HCEC 1CT (cell line): ENCODE measurements around the gene PNCK.

Source experiments
- DNase-seq: peaks from one replicate; pipeline ENCODE4 v3.0.0-alpha.2; 2017

The PNCK gene

DNA sequence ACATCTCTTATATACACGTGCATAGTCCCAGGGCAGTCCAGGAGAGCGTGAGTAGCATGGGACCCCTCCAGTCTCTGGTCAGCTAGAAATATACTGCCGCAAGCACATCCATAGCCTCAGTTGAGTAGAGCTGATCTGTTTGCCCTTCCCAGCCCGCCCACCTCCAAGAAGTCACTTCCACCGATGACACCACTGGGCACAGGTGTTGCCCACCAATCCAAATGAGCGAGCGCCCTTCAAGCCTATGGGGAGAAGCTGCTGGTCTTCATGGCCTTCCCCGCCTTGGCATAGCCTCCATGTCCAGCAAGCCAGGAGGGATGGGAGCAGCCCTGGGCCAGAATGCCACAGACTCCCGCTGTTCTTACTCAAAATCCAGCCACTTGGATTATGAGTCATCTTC, 16.5 kb downstream of the PNCK start:
- no peak for DNase-seq

DNA sequence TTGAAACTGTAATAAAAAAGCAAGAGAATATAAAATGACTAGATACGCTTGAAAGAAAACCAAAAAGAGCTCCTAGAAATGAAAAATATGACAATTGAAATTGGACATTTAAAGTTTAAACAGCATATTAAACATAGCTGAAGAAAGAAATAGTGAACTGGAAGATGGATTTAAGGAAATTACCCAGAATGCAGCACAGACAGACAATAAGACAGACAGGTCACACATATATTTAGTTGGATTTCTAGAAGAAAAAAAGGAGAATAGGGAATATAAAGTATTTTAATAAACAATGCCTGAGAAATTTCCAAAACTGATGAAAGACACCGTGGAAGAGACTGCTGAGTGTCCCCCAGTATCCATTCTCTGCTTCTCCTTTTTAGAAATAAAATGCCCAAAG, 20.1 kb downstream of the PNCK start:
- no peak for DNase-seq

DNA sequence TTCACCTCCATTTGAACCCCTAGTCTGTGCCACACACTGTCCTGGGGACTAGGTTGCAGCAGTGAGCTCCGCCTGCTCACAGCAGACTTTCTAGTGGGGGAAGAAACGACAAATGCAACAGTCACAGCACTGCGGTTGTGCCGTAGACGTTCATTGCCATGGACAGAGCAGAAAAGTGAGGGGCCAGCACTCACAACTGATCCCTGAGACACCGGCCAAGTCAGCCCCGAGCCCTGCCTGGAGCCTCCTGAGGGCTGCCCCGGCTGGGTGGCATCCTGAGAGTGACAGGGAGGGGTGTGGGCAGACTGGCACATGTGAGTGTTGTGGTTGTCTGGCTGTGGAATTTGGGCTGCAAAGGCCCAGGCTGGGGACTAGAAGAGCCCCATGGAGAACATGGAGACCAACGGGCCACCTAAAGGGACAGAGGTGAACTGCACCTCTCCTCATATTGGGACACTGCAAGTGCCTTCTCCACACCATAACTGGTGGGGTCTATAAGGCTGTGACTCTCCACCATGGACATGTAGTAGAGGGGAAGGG, 22.0 kb downstream of the PNCK start:
- no peak for DNase-seq

DNA sequence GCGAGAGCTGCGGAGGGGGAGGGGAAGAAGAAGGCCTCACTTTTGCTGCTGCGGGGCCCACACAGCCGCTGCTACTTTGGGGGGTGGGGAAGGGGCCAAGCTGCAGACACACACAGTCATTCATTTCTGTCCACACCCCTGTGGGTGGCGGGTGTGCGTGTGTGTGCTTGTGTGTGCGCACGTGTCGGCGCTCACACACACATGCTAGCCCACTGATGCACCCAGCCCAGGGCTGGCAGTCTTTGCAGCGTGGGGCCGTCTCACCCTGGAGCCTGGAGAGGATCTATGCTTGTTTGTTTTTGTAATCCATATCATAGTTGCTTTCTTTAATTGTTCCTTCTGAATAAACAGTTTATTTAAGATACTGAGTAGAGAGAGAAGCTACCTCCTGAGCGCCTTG, 22.7 kb downstream of the PNCK start:
- no peak for DNase-seq

DNA sequence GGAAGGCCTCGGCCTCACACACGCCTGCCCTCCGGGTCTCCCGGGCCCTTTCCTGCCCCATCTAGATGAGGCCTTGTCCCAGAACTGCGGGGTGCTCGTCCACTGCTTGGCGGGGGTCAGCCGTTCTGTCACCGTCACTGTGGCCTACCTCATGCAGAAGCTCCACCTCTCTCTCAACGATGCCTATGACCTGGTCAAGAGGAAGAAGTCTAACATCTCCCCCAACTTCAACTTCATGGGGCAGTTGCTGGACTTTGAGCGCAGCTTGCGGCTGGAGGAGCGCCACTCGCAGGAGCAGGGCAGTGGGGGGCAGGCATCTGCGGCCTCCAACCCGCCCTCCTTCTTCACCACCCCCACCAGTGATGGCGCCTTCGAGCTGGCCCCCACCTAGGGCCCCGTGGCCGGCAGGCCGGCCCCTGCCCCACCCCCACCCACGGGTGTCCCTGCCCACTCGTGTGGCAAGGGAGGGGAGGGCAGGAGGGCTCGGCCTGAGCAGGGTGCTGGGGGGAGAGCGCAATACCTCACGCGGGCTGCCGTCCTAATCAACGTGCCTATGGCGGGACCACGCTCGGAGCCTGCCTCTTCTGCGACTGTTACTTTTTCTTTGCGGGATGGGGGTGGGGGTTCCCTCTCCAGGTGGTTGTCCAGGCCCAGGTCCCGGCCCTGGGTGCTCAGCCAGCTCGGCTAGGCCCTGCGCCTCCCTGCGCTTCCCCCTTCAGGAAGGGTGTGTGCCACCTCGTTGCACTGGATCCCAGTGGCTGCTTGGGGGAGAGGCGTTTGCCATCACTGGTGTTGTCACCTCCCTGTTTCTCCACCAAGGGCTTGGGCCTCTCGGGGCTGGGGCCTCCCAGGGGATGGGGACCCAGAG, 23.5 kb downstream of the PNCK start:
- no peak for DNase-seq

DNA sequence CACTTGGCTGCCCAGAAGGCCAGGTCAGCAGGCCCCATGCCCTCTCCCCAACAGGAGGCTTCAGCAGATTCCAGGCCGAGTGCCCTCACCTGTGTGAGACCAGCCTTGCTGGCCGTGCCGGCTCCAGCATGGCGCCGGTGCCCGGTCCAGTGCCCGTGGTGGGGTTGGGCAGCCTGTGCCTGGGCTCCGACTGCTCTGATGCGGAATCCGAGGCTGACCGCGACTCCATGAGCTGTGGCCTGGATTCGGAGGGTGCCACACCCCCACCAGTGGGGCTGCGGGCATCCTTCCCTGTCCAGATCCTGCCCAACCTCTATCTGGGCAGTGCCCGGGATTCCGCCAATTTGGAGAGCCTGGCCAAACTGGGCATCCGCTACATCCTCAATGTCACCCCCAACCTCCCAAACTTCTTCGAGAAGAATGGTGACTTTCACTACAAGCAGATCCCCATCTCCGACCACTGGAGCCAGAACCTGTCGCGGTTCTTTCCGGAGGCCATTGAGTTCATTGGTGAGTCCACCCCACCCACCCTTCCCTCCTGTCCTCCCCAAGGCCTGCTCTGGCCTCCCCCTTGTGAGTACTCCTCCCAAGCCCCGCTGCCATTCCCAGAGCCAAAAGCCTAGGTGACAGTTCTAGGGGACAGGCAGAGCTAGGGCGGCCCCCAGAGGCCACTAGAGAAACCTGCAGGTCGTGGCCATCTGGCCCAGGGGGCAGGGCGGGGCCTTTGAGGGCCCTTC, 24.3 kb downstream of the PNCK start:
- DNase-seq: peak; percentile 3

DNA sequence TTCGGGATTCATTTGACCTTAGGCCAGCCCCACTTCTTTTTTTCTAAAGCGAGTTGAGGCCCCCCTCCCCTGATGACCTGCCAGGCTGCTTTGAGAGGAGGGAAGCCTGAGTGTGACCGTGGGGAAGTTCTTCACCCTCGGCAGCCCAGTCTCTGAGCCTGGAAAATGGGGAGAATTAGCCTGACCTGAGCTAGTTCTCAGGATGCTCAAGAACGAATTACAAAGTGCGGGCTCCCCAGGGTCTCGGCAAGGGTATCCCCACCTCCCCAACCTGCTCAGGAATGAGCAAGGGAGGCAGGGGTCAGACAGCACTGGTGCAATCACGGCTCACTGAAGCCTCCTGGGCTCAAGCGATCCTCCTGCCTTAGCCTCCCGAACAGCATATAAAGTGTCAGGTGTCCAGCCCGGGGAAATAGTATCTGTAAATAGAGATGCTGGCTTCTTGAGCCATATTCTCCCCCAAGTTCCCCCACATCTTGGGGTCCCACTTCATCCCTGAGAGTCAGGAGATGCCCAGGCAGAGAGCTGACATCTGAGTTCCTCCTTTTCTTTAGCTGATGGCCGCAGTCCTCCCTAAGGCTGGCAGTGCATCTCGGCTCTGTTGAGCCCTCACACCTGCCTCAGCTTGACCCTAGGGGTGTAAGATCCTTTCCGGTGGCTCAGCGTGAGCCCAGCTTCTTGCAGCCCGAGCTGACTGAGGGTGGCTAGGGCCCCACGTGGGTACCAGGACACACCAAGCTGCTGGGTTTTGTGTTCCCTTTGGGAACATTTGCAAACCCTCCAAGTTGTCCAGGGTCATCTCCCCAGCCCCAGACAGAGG, 25.0 kb downstream of the PNCK start:
- no peak for DNase-seq

DNA sequence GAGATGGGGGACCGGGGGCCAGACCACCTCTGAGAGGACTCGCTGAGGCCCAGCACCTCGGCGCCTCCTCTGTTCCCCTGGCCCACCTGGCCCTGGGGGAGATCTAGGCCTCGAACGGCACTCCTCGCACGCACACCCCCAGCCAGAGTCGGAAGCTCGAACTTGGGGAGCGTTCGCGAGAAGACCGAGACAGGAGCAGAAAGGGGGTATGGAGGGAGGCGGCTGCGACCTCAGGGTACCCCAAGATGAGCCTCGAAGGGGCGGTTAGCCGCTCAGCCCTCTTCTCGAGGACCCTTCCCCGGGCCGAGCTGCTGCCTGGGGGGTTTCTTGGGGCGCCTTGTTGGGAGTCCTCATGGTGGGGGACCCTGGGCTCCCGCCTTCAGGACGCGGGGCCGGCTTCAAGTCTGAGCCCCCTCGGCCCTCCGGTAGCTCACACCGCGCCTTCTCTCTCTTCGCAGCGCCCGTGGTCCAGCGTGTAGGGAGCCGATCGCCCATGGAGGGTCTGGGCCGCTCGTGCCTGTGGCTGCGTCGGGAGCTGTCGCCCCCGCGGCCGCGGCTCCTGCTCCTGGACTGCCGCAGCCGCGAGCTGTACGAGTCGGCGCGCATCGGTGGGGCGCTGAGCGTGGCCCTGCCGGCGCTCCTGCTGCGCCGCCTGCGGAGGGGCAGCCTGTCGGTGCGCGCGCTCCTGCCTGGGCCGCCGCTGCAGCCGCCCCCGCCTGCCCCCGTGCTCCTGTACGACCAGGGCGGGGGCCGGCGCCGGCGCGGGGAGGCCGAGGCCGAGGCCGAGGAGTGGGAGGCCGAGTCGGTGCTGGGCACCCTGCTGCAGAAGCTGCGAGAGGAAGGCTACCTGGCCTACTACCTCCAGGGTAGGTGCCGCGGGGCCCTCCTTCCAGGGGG, 25.9 kb downstream of the PNCK start:
- DNase-seq: no peak

DNA sequence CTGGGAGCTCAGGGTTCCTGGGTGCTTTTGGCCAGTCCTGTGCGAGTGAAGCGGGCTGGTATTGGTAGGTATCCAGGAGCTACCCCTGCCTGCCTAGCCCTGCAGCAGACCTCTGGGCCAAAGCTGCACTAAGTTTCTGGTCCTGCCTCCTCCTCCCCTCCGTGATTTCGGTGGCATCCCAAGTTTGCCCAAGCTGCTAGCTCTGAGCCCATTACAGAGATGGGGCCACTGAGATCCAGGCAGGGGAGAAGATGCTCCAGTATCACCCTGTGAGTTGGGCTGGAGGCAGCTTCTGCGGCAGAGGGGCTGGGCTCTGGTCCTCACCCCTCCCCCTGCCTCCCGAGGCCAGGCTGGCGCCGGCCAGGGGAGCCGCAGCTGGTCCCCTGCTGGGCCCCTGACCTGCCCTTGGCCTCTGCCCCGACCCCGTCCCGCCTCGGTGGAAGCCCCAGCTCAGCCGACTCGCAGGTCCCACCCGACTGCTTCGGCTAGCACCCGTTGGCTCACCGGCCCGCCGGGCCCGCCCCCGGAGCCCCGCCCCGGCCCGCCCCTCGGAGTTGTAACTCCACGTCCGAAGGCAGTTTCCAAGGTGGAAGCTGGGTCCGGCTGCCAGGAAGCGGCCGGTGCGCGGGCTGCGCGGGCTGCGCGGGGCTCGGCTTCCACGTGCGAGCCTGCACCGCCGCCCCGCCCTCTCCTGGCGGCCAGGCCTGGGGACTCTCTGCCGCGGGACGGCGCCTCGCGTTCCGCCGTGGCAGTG, 26.8 kb downstream of the PNCK start, which contains the start of gene DUSP9:
TSS of gene DUSP9 (plus strand) at position 584 of the 754 bp plus-strand sequence. CDS start 751 bp downstream, outside the sequence.
- DNase-seq: no peak

DNA sequence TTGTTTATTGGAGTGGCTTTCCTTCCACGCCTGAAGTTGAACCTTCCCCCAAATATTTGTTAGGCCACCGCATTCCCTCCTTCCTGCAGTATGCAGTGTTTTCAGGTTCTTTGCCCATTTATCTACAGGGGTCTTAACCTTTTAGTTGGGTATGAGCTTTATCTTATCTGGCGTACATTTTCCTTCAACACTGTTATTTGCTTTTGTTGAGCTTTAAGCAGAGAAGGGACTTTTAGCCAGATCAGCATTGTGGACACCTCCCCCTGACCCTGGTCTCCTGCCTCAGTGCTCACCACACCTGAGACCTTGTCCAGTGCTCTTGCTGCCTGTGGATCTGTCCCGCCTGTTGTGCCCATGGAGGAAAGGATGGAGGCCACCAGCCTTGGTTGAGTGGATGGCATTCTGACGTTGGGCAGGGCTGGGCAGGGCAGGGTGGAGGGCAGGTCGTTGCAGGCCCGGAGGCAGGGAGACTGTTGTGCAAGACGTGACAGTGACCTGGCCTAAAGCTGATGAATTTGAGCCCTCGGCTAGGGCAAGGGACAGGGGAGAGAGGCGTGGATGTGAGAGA, 27.6 kb downstream of the PNCK start:
- DNase-seq: no peak

DNA sequence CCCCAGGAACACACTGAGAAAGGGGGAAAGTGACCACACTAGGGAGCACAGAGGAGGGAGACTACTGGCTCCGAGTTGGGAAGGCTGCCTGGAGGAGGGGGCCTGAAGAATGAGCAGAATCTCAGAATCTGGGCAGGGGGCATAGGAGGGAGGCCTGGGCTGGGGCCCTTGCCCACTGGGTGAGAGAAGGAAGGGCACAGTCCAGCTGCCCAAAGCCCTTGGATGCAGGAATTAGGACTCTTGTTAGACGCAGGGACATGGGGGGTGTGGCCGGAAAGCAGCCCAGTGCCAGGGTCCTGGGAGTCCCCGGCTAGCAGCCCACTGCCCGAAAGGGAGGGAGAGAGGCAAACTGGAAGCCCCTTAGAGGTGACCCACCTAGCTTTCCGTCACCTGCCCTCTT, 28.5 kb downstream of the PNCK start:
- DNase-seq: no peak

DNA sequence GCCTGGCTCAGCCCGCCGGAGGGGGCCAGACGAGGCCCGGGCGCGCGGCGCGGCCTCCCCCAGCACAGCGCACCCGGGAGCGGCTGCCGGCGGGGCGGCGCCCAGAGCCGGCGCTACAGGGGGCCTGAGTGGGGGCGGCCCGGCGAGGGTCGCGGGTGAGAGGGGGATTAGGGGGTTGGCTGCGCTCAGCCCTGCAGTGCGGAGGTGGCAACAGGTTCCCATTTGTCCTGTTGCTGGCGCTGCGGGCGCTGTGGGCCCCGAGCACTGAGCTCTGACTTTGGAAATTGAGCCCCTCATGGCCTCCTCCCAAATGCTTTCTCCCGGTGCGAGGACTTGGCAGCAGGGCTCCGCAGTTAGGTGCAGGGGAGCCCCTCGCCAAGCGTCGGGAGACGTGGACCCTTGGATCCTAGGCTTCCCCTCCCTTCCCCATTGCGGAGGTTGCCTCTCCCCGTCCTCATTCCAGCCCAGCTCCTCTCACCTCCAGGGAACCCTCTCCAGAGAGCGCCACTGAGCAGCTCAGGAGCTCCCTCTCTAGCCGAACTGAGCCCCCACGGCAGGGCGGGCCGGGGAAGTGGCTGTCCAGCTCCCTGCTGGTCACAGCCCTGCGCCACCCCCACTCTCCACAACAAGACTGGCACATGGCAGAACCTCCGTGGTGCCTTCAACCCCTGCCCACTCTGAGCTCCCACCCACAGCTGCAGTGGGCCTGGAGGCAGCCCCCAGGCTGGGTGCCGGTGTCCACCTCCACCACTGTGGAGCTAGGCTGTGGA, 29.1 kb downstream of the PNCK start:
- DNase-seq: no peak

DNA sequence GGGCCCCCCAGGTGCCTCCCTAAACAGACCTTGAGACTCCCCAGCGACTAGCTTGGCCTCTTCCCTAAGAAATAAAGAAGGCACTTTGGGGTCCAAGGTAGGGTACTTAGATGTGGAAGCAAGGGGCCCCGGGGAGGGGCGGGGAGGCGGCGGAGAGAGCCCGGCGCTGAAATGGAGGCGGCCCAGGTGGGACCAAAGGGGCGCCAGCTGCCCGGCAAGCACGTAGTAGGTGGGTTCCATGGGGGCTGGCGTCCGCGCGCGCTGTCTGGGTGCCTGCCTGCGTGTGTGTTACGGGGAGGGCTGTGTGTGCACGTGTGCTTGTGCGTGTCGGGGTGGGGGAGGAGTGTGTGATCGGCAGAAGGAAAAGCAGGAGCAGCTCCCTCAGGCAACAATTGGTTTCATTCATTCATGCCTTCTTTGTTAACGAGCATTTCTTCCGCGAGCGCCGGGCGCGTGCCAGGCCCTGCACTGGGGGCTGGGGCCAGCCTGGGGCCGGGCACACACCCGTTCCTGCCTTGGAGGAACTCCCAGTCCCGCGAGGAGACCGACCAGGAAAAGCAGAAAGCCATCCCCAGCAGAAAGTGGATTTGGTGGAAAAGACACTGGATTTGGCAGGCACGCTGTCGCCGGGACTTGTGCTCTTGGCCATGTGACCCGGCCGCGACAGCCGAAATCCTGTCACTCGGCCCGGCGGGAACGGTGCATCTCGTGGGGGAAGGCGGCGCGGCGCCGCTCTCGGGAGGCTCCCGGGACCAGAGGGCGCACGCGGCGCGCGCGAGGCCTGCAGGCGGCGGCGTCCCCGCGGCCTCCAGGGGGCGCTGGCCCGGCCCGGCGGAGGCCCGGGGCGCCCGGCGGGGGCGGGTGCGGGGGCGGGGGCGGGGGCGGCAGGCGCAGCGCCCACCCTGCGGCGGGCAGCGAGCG, 29.9 kb downstream of the PNCK start:
- no peak for DNase-seq

DNA sequence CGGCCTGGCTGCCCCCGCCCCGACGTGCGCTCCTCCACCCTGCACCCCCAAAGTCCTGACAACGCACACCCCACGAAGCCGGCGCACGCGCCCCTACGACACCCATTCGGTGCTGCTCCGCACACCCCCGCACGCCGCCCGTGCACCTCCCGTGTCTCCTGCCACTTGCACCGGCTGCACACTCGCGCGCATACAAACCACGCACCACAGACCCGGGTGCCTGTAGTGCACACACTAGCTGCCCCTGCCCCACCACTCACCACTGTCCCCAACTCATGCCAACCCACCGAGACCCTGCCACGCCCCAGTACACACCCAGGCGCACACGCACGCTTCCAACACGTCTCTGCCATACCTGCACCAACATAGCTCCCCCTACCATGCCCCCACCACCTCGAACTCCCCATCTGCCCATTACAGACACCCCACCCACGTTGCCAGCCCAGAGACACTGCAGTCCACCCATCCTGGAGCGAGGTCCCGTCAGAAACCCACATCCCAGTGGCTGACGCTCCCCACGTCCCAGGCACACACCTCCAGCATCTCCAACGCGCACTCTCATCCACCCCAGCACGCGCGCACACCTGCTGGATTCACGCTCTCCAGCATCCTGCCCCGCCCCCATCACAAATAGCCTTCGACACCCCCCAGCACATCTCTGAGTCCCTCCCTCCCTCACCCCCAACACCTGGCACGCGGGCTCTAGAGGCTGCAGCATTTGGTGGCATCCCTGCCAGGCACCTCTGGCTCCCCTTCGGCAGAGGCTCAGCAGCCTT, 30.8 kb downstream of the PNCK start:
- no peak for DNase-seq

DNA sequence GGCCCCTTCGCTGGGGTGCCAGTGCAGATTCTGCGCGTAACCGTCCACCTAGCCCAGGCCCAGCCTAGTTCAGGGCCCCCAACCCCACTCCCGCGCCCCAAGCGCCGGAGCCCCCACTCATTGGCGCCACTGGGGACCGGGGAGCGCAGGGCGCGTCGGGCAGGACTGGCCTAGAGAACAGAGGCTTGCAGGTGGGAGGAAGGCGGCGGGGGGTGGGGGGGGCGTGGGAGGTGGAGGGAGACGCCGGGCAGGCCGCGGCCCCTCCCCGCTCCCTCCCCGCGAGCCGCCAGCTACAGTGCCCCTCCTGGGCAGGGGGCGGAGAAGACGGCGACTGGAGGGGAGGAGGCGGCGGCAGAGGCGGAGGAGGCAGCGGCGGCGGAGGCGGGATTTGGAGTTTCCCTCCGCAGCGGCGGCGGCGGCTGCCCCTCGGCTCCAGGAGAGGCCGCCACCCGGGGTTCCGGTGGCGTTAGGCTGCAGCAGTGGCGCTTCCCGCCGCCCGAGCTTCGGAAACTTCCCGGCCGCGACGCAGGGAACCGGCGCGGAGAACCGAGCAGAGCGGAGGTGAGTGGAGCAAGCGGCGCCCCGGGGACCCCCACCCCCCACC, 31.5 kb downstream of the PNCK start:
- no peak for DNase-seq

DNA sequence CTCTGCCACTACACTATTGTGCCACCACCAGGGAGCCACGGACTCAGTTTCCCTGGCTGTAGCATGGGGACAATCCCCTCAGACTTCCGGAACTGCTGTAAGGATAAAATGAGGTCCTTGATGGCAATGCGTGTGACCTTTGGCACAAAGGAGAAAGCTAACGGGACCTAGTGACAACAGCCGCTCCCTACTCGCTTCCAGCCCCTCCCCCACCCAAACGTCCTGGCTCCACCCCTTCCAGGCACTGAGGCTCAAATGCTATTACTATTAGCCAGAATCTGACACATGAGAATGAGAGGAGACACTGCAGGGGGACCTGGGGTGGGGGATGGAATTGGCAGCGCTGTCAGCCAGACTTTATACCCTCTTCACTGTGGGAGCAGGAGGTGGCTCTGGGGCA, 32.0 kb downstream of the PNCK start:
- DNase-seq: no peak

DNA sequence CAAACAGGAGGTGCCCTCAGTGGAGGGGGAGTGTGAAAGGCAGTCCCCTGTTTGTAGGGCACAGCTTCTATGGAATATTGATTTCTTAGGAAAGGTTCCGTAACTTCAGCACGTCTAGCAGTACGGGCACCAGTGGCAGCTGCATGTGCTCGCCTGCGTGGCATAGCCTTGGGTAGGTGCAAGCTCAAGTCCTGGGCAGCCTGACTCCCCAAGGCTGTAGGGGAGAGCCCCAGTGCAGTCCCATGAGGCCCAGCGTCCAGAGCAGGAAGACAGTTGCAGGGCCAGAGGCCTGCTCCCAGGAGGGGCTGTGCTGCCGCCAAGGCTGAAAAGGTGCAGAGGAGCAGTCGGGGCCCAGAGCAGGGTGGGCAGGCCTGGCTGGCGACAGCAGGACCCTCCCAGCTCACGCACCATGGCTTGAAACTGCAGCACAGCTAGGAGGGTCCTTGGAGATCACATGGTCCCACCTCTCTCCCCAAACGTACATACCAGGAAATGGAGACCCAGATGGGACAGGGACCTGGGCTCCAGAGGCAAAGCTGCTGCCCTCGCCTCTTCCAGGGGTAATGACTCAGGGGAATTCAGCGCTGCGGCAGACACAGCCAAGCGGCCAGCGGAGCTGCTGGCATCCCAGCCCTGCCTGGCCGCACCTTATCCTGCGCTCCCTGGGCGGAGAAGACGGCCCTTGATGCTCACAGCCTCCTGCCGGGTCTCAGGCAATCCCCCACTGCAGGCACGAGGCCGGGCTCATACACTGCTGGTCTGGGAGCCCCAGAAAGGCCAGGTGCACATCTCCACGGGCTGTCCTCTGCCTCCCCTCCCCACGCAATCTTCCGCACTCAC, 32.7 kb downstream of the PNCK start:
- no peak for DNase-seq
